HCT116 (cell line): ENCODE data around the gene PCBP1.

ENCODE experiments used
- EZH2 ChIP-seq: fragments of 200-600 bp; sonication (generic); IDR thresholded peaks from 2 replicates; pipeline ENCODE4 v1.6.1; 2017; ENCODE audit warnings: antibody characterized with exemption, mixed run types
- FOSL1 ChIP-seq: IDR thresholded peaks from 2 replicates; pipeline ENCODE4 v1.6.1; 2012; ENCODE audit warnings: low read depth
- POLR2A ChIP-seq: IDR thresholded peaks from 2 replicates; pipeline ENCODE4 v1.7.0; 2011; ENCODE audit warnings: borderline replicate concordance; ENCODE audit not compliant: insufficient read depth, insufficient read length; ENCODE audit errors: extremely low read depth
- SRF ChIP-seq: IDR thresholded peaks from 2 replicates; pipeline ENCODE4 v1.6.1; 2012; ENCODE audit warnings: low read depth
- TF ChIP-seq, protein P1 (sequence below), 3 experiments: fragments of 200-600 bp in 1 of 3; sonication (generic) in 1 of 3; IDR thresholded peaks in 2 of 3; conservative IDR thresholded peaks in 1 of 3; 2 replicates each; pipeline ENCODE4 v1.5.1; 2012 to 2017; ENCODE audit warnings: low read depth in 2 of 3, low read length in 2 of 3, antibody characterized with exemption in 1 of 3, borderline replicate concordance in 1 of 3, control low read depth in 1 of 3, mild to moderate bottlenecking in 1 of 3, mixed read lengths in 1 of 3, mixed run types in 1 of 3, moderate library complexity in 1 of 3; ENCODE audit not compliant: insufficient read depth in 1 of 3
- TF ChIP-seq, protein P2 (sequence below): IDR thresholded peaks from 2 replicates; pipeline ENCODE4 v1.6.1; 2012

DNA sequence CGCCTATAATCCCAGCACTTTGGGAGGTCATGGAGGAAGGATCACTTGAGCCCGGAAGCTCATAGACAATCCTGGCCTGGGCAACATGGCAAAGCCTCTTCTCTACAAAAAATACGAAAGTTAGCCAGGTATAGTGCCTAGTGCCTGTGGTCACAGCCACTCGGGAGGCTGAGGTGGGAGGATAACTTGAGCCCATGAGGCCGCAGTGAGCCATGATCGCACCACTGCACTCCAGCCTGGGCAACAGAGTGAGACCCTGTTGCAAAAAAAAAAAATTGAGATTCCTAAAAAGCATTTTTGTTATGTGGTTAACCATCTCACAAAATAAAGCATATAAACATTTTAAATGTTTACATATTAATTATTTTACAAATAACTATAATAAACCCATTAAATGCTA, 13.9 kb downstream of the PCBP1 start:
- TF ChIP-seq POLR2A (no peak), FOSL1 (no peak), SRF (no peak), EZH2 (no peak)
- TF ChIP-seq, protein P1, sequence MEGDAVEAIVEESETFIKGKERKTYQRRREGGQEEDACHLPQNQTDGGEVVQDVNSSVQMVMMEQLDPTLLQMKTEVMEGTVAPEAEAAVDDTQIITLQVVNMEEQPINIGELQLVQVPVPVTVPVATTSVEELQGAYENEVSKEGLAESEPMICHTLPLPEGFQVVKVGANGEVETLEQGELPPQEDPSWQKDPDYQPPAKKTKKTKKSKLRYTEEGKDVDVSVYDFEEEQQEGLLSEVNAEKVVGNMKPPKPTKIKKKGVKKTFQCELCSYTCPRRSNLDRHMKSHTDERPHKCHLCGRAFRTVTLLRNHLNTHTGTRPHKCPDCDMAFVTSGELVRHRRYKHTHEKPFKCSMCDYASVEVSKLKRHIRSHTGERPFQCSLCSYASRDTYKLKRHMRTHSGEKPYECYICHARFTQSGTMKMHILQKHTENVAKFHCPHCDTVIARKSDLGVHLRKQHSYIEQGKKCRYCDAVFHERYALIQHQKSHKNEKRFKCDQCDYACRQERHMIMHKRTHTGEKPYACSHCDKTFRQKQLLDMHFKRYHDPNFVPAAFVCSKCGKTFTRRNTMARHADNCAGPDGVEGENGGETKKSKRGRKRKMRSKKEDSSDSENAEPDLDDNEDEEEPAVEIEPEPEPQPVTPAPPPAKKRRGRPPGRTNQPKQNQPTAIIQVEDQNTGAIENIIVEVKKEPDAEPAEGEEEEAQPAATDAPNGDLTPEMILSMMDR (IDR thresholded peaks at IDR 0.05 in 2 of 3, conservative IDR thresholded peaks at IDR 0.05 in 1 of 3; ENCODE audit: borderline replicate concordance in 1 of 3, insufficient read depth in 1 of 3, low read depth in 2 of 3, low read length in 2 of 3), result no peak
- TF ChIP-seq, protein P2, sequence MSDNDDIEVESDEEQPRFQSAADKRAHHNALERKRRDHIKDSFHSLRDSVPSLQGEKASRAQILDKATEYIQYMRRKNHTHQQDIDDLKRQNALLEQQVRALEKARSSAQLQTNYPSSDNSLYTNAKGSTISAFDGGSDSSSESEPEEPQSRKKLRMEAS, result no peak
